G401 (cell line): ENCODE results near the gene CAMTA1. TPM values are rescaled to one million over a fixed set of nuclear protein-coding genes. Genes with fewer than 3 reads are reported as not detected.

Source experiments
- DNase-seq: peaks from one replicate; pipeline ENCODE4 v3.0.0-alpha.2; 2015; ENCODE audit warnings: low spot score
- in situ Hi-C: cut with HindIII; loops from 2 replicates; pipeline ENCODE4 v1.10.0; 2016; ENCODE audit warnings: low sequenced_read_pairs, mixed read lengths
- total RNA-seq: library from RNA; depleted of rRNA; stranded (reverse); fragments of >200 nt; shearing (Covaris generic); gene quantifications from 2 replicates; pipeline ENCODE4 v1.2.3, GENCODE V29; 2014

CAMTA1 gene
- total RNA-seq, 1 experiment from 2014 or later = 137 TPM

DNA sequence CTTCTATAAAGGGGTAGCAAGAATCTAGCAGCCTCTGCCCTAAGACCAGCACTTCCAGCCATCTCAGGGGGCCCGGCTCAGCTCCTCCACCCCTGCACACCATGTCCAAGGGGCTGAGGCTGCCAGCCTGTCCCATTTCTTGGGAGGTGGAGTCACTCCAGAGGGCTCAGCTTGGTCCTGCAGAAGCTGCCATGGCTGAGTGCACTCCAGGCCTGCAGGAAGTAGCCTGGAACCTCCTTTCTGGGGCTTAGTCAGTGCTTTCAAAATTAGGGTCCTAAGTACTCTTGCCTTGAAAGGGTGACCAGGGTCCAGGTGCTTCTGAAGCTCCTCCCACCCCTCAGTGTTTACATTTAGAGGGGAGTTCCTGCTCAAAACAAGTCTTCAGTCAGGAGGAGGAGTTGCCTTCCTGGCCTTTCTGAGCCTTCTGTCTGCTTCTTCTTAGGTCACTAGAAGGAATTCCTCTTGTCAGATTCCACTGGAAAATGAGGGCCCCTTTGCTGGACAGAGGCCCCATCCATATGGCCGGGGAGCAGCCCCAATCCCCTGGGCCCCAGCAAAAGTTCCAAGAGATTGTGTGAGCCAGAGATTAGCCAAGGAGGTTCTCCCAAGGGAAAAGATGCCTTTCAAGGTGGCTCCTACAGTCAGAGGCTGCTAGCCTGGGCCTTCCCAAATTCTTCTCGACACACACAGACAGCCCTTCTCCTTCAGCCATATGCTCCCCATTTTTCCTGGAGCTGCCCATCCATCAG is 857.7 kb downstream of the CAMTA1 start:
- DNase-seq = no peak
- in situ Hi-C loops = no loop called here

DNA sequence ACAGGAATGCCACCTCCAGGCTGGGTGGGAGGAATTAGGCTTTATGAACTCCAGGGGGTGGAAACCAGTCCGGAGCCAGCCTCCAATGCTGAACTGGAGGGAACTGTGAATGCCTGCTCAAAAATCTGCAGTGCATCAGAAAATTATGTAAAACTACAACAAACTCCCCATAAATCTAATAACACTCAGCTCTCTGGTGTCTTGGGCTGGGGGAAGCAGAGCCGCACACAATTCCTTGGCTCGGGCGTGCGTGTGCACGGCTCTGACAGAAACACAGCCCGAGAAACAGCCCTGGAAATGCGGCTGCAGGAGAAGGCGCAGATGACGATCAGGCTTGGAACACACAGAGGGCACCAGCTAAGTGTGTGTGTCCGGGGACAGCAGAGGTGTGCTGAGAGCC is 858.3 kb downstream of the CAMTA1 start:
- in situ Hi-C loops = no loop called here
- no peak for DNase-seq

DNA sequence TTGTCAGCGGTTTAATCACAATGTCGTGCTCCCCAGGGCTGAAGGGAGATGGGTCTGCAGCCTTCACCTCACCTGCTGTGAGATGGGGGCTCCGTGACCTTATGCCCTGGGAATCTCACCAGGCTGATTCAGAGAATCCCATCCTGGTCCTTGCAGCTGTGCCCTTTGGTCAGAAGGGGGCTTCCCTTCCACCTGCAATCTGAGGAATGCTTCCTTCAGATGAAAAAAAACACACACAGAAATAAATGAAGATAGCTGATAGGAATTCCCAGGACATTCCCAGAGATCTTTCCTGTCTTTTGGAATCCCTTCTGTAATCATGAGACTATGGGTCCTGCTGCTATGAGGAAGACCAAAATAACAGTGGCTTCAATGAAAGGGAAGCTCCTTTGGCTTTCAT is 858.8 kb downstream of the CAMTA1 start:
- no peak for DNase-seq
- in situ Hi-C loops = no loop called here

DNA sequence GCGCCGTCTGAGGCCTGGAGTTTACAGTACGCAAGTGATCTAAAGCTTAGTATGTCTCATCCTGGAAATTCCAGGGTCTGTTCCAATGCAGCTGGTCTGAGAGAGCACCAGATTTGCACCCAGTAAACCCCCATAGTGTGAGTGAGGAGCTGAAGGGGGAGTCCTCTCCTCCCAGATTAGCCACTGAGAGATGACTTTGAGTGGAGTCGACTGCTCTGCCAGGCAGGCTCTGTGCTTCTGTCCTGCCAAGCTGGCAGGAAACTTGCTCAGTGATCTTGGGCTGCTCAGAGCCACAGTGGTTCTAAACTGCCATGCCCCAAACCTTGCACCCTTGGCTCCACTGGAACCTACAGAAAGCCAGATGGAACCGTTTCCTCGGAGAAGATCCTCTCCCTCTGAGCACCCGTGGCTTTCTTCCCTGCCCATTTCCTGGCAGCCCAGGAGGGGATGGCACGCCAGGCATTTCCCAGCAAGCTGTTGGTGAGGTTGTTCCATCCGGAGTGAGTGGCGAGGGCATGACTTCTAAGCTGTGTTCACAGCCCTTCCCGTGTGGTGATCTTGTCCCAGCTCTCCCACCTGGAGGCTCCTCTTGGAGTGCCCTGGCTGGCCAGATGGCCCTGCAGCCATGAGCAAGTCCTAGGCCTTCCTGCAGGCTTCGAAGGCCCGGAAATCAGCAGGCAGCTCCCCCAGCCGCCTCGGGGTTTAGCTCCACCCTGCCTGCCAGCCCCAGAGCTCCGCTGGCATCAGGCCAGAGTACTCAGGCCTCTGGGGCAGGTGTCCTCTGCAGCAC is 859.9 kb downstream of the CAMTA1 start:
- peak; percentile 93 for DNase-seq

DNA sequence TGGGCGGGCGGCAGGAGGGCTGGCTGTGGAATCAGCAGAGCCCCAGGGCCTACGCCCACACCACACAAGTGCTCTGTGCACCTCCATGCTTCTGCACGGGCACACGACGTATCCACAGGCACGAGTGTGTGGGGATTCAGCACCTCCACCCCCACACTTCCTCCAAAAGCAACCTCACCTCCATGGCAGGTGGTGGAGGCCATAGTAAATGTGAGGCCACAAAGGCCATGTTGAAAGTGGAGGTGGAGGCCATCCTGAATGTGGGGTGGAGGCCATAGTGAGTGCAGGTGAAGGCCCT is 860.4 kb downstream of the CAMTA1 start:
- in situ Hi-C loops = no loop called here
- DNase-seq = no peak

More for the DNA sequence above, 859.9 kb downstream of the CAMTA1 start:
- in situ Hi-C loops = no loop called here

DNA sequence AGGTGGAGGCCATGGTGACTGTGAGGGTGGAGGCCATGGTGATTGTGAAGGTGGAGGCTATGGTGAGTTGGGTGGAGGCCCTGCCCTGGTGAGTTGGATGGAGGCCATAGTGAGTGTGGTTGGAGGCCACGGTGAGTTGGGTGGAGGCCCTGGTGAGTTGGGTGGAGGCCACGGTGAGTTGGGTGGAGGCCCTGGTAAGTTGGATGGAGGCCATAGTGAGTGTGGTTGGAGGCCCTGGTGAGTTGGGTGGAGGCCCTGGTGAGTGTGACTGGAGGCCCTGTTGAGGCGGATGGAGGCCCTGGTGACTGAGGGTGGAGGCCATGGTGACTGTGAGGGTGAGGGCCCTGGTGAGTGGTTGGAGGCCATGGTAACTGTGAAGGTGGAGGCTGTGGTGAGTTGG is 860.9 kb downstream of the CAMTA1 start:
- no peak for DNase-seq
- in situ Hi-C loops = no loop called here

DNA sequence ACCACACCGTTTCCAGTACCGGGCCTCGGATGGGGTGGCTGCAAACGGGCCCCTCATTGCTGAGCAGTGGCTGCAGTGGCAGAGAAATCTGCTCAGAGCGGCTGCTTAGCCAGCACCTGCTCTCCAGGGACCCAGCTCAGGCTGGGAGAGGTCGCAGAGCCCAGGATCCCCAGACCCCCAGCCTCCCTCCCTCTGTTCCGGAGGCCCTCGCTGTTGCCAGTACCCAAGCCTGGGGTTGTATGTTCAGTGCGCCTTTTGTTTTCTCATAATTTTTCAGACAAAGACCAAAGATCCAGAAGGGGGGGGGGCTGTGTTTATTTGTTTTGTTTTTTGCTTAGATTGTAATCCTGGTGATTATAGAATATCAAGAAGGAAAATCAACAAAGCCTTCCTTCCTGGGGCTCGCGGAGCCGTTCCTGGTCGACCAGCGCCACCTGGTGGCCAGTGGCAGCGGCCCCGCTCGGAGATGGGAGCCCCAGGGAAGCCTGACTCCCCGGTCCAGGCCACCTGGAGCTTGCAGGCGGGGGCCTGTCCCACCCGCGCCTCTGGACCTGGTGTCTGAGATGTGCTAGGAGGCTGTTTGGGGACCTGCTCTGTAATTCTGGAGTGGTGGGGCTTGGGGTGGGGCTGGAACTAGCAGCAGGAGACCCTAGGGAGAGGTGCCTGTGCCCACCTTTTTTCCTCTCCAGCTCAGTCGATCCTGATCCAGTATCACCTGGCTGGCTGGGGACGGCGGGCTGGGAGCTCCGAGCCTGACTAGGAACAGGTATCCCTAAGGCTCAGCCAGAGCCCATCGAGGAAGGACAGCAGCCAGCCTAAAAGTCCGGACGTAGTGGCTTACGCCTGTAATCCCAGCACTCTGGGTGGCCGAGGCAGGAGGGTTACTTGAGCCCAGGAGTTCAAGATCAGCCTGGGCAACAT is 862.0 kb downstream of the CAMTA1 start:
- in situ Hi-C loops = no loop called here
- DNase-seq = peak; percentile 64

DNA sequence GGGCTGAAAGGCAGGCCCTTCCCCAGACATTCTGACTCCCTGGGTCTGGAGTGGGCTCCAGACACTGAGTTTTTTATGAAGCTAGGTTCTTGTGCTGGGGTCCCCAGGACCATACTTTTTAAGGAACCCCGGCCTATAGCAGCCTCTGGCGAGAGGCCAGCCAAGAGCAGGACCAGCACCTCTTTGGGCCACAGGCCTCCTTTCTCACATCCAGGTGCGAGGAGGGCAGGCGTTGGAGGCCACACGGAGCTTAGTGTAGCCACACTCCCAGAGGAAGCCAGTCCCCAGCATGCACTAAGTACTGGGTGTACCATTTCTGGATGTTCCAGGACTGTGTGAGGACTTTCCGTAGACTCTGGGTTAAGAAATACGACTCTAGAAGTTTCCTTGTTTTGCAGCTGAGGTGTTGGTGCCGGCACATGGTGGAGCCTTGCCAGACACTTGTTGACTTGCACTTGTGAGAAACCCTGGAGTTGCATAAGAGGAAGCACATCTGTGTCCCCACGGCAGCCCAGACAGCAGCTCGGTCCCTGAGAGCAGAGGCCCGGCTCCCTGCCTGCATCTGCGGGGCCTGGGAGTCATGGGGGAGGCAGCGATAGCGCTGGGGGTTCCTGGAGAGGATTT is 863.6 kb downstream of the CAMTA1 start:
- in situ Hi-C loops = no loop called here
- DNase-seq = no peak

DNA sequence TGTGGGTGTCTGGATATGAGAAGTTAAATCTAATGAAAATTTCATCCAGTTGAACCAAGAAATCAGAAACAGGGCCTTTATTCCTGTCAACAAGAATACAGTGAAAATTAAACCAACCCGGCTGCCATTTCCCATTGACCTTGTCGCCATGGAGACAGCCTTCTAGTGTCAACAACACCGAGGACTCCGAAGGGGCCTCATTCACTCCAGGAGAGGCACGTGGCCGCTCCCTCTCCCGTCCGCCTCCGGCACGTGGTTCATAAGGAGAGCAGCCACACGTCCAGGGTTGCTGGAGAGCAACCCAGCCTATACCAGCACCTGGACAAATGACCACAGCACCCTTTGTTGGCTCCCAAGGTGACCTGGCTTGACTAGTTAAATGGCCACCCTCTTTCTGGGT is 865.5 kb downstream of the CAMTA1 start:
- in situ Hi-C loops = no loop called here
- no peak for DNase-seq

DNA sequence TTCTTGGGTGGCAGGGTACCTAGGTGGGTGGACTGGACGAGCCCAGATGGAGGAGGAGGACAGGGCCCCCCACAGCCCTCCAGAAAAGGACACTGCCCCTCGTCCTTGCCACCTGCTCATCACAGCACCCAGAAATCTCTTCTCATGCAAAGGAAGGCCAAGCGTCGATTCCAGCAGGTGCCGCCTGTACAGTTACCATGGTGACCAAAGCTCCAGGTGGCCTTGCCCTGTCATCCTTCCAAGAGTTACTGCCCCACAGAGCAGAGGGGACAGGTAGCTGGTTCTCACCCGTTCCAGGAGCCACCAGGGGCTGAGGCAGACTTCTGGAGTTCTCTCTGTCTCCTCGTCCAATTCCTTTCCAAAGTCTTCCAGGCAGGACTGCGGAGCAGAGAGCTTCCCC is 865.9 kb downstream of the CAMTA1 start:
- no peak for DNase-seq
- in situ Hi-C loops = no loop called here

DNA sequence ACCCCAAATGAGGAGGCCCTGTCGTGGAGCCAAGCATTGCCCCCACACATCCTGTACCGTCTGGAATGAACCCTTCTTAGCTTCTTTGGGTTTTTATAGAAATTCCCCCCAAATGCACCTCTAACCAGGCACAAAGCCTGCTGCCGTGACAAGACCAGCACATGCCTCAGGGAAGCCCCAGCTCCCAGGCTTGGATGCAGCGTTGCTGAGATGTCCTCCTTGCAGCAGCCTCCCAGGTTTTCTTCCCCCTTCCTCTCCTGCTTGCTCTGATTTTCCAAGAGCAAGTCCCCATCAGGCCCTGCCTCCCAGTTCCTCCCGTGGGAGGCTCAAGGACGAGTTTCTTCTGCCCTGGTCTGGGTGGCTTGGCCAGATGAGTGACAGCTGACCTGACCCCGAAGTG is 866.8 kb downstream of the CAMTA1 start:
- in situ Hi-C loops = no loop called here
- DNase-seq = no peak

DNA sequence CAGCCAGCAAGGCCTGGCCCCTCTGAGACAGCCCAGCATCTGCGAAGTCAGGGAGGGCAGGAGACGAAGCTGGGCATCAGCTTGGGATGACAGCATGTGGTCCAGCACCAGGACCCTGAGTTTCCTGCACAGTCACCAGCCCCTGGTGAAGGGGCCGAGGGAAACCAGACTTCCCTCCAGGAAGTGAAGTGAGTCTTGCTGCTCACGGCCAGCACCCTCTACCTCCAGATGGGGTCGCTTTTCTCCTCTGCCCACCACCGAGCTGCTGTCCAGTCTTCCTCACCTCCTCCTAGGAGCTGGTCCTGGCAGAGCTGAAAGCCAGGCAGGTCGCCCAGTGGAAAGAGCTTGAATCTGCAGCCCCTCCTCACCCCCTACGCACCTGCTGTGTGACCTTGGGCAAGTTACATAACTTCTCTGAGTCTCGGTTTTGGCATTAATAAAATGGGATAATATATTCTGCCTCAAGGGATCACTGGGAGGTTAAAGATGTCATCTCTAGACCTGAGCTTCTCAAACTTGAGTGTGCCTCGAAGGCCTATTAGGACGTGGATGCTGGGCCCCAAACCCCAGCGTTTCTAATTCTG is 867.4 kb downstream of the CAMTA1 start:
- in situ Hi-C loops = no loop called here
- no peak for DNase-seq

DNA sequence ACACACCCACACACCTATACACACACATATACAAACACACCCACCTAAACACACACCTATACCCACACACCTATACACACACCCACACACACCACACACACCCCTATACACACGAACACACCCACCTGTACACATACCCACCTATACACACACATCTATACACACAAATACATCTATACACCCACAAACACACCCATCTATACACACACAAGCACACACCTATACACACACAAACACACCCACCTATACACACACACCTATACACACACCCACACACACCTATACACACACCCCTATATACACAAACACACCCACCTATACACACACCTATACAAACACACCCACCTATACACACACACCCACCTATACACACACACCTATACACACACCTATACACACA is 869.5 kb downstream of the CAMTA1 start:
- DNase-seq = no peak
- in situ Hi-C loops = no loop called here

DNA sequence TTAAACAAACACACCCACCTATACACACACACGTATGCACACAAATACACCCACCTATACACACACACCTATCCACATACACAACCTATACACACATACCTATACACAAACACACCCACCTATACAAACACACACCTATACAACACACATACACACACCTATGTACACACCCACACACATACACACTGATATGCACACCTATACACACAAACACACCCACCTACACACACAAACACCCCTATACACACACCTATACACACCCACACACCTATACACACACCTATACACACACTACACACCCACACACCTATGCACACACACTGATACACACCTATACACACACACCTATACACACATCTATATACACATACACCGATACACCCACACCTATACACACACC is 870.1 kb downstream of the CAMTA1 start:
- DNase-seq = no peak
- in situ Hi-C loops = no loop called here

DNA sequence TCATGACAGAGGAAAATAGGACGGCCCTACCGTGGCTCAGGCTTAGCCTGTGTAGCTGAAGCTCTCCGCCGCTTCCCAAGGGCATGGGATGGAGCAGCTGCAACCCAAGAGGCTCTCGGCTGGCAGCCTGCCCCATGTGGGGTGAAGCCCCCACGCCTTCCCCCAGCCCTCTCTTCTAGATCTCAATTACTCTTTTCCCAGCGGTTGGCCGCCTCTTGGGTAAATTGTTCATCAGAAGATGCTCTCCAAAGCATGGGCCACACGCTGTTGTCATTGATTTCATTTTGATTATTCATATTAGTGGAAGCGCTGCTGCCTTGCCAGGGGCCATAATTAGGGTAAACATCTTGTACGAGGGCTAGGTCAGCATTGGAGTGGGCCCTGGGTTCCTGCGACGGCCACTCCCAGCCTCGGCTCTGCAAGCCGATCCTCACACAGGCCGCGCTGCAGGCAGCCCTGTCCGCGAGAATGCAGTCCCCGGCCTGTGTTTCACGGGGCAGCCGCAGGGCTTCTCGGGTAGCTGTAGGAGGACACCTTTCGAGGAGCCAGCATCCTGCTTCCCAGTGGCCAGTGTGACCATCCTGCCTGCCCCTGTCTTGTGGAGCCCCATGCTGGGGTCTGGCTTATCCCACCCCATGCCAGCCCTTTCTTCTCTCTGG is 871.4 kb downstream of the CAMTA1 start:
- DNase-seq = no peak
- in situ Hi-C loops = no loop called here

DNA sequence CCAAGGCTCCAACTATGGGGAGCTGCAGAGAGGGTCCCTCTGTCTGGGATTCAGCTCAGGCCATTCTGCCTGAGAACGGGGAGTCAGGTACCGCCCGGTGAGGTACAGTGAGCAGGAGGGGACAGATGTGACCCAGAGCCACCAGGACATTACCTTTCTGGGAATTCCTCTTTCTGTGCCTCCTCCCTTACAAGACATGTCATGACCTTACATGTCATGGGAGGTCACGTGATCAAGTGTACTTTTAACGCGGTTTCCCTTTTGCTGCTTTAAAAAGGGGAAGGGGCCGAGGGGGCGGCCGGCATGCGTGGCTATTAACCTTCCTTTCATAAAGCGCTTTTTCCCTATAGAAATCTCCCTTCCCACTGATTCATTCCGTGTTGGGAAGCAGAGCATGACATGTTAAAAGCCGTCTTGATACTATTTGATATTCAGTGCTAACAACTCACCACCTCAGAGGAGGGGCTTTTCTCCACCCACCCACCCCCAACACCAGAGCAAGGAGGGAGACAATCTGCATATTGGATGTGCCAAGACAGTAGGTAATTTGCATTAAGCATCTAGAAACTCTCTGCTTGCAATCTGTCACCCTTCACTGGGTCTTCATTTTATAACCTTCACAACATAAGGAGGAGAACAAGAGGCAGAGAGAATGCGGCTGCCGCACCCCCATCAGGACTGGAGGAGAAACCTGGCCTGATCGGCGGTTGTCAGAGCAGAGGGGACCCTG is 872.2 kb downstream of the CAMTA1 start:
- in situ Hi-C loops = no loop called here
- DNase-seq = no peak

DNA sequence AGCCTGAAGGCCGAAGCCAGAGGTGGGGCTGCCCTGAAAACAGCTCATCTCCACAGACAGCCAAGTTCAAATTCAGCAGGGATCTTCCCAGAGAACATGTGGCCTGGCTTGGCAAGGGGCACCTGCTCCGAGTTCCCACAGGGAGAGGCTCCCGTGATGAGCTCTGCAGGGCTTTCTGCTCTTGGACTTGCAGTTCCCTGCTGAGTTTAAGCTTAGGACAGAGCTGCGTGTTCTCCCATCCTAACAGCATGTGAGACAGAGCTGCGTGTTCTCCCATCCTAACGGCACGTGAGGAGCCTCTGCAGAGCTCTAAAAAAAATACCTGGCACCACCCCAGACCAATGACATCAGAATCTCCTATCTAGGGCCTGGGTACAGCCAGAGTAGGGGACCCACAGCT is 872.8 kb downstream of the CAMTA1 start:
- no peak for DNase-seq
- in situ Hi-C loops = no loop called here

DNA sequence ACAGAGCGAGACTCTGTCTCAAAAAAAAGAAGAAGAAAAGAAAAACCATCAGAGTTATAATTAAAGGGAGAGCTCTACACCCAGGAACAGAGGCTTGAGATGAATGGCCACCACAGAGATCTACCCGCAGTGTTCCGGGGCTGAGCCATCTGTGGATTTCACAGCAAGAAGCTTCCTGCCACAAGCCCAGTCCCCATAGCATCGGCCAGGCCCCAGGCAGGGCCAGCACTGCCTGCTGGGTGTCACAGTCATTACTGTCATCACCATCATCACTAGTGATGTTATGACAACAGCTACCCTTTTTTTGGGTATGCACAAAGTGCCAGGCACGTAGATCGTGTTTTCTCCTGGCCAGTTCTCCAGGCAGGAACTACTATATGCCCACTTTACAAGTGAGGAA is 874.3 kb downstream of the CAMTA1 start:
- in situ Hi-C loops = no loop called here
- DNase-seq = peak; percentile 35
